Measurements from ENCODE around the gene STK4.

STK4 gene

DNA sequence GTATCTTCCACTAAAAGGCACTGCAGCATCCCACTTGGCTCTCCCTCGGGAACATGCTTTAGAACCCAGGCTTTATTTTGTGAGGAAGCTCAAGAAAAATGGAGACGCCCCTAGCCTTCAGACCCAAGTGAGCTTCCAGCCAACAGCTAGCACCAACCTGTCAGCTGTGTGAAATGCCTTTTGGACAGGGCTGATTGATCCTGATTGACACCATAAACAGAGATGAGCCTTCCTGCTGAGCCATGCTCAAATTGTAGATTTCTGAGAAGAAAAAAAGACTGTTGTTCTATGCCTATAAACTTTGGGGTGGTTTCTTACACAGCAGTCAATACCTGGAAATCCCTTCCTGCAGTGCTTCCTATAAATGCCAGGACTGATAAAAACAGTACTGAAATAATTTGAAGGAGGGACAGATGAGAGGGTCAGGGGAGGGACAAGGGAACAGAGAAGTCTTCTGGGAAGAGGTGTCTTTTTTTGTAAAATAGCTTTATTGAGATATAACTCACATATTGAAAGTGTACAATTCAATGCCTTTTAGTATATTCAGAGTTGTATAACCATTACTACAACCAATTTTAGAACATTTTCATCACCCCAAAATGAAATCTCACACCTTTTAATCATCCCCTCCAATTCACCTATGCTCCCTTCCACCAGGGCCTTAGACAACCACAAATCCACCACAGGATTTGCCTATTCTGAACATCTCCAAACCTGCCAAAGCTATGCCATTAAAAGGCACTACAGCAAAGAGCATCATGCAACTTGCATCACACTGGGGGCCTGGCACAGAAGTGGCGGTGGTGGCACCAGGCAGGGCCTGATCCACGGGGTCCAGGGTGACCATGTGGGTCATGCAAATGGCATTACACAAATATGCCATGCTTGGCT lies 2.7 kb upstream of the STK4 start:
- TF ChIP-seq, protein P1, sequence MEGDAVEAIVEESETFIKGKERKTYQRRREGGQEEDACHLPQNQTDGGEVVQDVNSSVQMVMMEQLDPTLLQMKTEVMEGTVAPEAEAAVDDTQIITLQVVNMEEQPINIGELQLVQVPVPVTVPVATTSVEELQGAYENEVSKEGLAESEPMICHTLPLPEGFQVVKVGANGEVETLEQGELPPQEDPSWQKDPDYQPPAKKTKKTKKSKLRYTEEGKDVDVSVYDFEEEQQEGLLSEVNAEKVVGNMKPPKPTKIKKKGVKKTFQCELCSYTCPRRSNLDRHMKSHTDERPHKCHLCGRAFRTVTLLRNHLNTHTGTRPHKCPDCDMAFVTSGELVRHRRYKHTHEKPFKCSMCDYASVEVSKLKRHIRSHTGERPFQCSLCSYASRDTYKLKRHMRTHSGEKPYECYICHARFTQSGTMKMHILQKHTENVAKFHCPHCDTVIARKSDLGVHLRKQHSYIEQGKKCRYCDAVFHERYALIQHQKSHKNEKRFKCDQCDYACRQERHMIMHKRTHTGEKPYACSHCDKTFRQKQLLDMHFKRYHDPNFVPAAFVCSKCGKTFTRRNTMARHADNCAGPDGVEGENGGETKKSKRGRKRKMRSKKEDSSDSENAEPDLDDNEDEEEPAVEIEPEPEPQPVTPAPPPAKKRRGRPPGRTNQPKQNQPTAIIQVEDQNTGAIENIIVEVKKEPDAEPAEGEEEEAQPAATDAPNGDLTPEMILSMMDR (conservative IDR thresholded peaks at IDR 0.05; ENCODE audit: control insufficient read depth, insufficient read depth, low read depth, low read length): no peak
- H3K4me3 ChIP-seq (ENCODE audit: control insufficient read depth, low read depth, low read length): no peak overlapping the region
- DNase-seq (ENCODE audit: low read depth): no peak

DNA sequence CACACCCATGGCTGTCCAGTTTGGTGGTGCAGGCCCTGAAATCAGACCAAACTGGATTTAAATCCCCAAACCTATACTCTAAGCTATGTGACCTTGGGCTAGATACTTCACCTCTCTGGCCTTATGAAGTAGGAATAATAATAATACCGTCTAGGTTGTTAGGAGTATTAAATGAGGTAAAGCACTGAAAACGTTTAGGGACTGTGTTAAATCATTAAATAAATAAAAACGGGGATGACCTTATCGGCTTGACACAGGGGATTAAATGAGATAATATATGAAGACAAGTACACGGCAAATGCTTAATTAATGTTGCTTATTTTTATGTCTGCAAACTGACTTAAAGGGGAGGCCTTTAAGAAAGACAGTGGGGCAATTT lies 672 bp upstream of the STK4 start:
- TF ChIP-seq, protein P1 (conservative IDR thresholded peaks at IDR 0.05; ENCODE audit: control insufficient read depth, insufficient read depth, low read depth, low read length): no peak
- H3K4me3 ChIP-seq (ENCODE audit: control insufficient read depth, low read depth, low read length): peak overlapping the region; percentile 95
- DNase-seq (ENCODE audit: low read depth): no peak

DNA sequence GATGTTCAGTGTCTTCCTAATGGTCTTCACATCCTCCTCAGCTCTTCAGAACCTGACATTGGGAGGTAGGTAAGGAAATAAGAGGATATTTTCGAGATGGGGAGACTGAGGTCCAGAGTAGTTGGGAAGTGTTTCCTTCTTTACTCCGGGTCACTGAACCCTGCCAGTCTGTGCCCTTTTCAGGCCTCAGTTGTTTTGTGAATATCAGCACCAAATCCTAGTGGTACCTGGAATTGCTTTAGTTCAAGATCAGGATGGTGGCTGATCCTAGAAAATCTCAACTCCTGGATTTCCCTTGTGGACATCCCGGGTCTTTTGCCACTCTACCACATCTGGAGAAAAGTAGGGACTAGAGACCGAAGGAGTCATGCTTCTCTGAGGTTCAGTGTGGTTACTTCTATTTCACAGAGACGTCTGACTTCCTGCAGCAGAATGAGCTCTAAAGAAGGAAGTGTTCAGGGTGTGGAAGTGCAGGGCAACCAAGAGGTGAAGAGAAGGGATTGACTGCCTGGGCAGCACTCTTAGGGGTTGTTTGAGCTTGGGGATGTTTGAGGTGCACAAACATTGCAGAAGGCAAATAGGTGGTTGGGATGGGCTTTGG lies 995 bp downstream of the STK4 start:
- DNase-seq (ENCODE audit: low read depth): peak; percentile 35

DNA sequence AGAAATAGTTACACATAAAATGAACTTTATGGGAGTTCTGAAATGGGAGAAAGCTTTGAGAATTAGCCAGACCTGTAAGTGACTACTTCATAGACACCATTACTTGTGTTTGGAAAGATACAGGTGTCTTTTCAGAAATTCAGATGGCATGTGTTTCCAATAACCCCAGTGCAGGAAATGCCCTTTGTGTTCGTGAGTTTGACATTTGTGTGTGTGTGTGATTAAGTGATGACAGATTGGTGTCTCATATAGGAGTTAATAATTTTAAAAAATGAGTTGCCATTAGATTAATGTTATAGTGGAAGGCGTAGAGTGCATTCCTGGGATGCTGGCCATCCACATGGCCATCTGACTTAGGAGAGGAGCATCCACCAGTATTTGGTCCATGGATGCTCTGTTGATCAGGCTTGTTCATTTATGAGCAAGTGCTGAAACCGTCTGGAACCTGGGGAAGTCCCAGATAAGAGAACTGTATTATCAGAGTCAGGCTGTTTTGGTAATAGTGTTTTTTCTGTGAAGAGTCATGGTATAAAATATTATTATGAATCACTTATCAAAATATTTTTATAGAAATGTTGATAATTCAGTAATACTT lies 3.1 kb downstream of the STK4 start:
- DNase-seq (ENCODE audit: low read depth): peak; percentile 11
- TF ChIP-seq, protein P1 (conservative IDR thresholded peaks at IDR 0.05; ENCODE audit: control insufficient read depth, insufficient read depth, low read depth, low read length): no peak
- no peak overlapping the region for H3K4me3 ChIP-seq (ENCODE audit: control insufficient read depth, low read depth, low read length)

More for the DNA sequence above, 995 bp downstream of the STK4 start:
- TF ChIP-seq, protein P1 (conservative IDR thresholded peaks at IDR 0.05; ENCODE audit: control insufficient read depth, insufficient read depth, low read depth, low read length): no peak
- peak overlapping the region; percentile 95 for H3K4me3 ChIP-seq (ENCODE audit: control insufficient read depth, low read depth, low read length)

DNA sequence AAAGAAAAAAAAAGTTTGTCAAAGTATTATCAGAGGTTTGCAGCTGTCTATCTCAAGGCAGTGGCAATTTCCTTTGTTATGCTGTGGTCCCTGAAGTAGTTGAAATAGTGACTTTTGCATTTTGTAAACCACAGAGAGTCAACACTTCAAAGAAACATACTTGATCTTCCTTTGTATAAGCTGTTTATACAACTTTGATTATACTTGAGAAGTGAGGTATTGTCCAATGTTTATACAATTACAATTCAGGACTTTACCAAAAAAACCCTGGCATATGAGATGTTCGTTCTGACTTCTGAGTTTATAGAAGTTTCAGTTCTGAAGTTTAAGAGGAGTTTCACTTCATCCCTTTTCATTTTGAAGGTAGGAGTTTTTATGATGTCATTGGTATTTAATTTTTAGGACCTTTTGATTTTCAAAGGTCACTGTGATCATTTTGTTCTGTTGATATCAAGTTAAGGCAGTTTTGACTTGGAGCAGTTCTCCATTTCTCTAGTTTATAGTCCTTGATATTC lies 4.0 kb downstream of the STK4 start:
- TF ChIP-seq, protein P1 (conservative IDR thresholded peaks at IDR 0.05; ENCODE audit: control insufficient read depth, insufficient read depth, low read depth, low read length): no peak
- no peak for DNase-seq (ENCODE audit: low read depth)
- H3K4me3 ChIP-seq (ENCODE audit: control insufficient read depth, low read depth, low read length): no peak overlapping the region

DNA sequence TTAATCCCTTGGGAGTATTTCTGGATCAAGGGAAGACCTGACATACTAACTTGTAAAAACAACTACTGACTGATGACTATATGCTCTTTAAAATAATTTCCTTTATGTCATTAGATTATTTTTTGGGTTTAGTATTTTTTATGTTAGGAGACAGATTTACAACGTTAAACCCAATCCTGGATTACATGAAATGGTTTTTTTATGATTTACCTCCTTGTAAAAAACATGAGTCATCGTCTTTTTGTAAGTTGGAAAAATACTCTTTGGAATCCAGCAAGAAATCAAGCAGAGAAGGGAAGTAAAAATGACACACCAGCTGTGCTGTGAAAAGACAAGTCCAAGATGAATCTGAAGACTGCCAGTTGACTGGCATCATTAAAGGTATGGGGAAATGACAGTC lies 6.7 kb downstream of the STK4 start:
- TF ChIP-seq, protein P1 (conservative IDR thresholded peaks at IDR 0.05; ENCODE audit: control insufficient read depth, insufficient read depth, low read depth, low read length): no peak
- DNase-seq (ENCODE audit: low read depth): no peak
- no peak overlapping the region for H3K4me3 ChIP-seq (ENCODE audit: control insufficient read depth, low read depth, low read length)

Measured in fibroblast of mammary gland (primary cell).